ENCODE data around the gene CYSLTR2. TPM values are rescaled to one million over a fixed set of nuclear protein-coding genes. Genes with fewer than 3 reads are reported as not detected.

CYSLTR2 gene
- total RNA-seq, 1 donor from 2014 or later = under 0.01 TPM

GRCh38 chr13:48643159-48643558, 10.6 kb upstream of the CYSLTR2 start:
- no peaks in the 10 kb centered on the region for H3K27me3 ChIP-seq (ENCODE audit: control insufficient read depth in 3 of 3, insufficient read depth in 3 of 3, low read length in 3 of 3)
- no peak overlapping the region for H3K9ac ChIP-seq (ENCODE audit: low read depth in 1 of 3, low read length in 3 of 3)
- H3K36me3 ChIP-seq (ENCODE audit: control insufficient read depth in 3 of 3, insufficient read depth in 3 of 3, low read length in 3 of 3) = no peaks in the 10 kb centered on the region
- no peak overlapping the region for H3K27ac ChIP-seq (ENCODE audit: low read depth, low read length)
- H3K4me1 ChIP-seq (ENCODE audit: control insufficient read depth in 3 of 3, insufficient read depth in 3 of 3, low read length in 3 of 3) = no peaks in the 10 kb centered on the region
- no peak overlapping the region for H3K4me3 ChIP-seq (ENCODE audit: low read length in 3 of 3)
- H3K9me3 ChIP-seq (ENCODE audit: control insufficient read depth in 3 of 3, low read length in 3 of 3) = no peaks in the 10 kb centered on the region

DNA sequence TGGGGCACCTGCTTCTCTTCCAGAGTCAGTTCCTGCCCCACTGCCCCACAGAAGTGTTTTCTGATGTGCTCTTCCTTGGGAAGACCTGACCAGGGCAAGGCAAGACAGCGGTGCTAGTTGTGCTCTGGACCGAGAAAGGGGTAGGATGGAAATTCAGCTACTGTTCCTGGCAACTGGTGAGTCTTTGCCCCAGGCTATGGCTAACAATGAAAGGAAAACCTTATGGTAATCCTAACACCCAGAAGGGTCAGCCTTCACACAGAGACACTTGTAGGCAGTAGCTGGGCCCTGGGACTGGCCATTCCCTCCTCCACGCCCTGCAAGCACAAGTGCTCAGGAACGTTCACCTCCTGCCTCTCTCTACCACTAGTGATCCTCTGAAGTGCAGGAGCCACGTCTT, 9.6 kb upstream of the CYSLTR2 start:
- Histone ChIP-seq H3K4me3 (ENCODE audit: low read length in 3 of 3) (no peak overlapping the region), H3K9me3 (ENCODE audit: control insufficient read depth in 3 of 3, low read length in 3 of 3) (no peaks in the 10 kb centered on the region), H3K4me1 (ENCODE audit: control insufficient read depth in 3 of 3, insufficient read depth in 3 of 3, low read length in 3 of 3) (no peaks in the 10 kb centered on the region), H3K27me3 (ENCODE audit: control insufficient read depth in 3 of 3, insufficient read depth in 3 of 3, low read length in 3 of 3) (no peaks in the 10 kb centered on the region), H3K36me3 (ENCODE audit: control insufficient read depth in 3 of 3, insufficient read depth in 3 of 3, low read length in 3 of 3) (no peaks in the 10 kb centered on the region), H3K27ac (ENCODE audit: low read depth, low read length) (no peak overlapping the region), H3K9ac (ENCODE audit: low read depth in 1 of 3, low read length in 3 of 3) (no peak overlapping the region)

- Histone ChIP-seq H3K36me3 (ENCODE audit: control insufficient read depth in 3 of 3, insufficient read depth in 3 of 3, low read length in 3 of 3) (no peaks in the 10 kb centered on the region), H3K9ac (ENCODE audit: low read depth in 1 of 3, low read length in 3 of 3) (no peak overlapping the region), H3K27me3 (ENCODE audit: control insufficient read depth in 3 of 3, insufficient read depth in 3 of 3, low read length in 3 of 3) (no peaks in the 10 kb centered on the region), H3K9me3 (ENCODE audit: control insufficient read depth in 3 of 3, low read length in 3 of 3) (no peaks in the 10 kb centered on the region), H3K4me1 (ENCODE audit: control insufficient read depth in 3 of 3, insufficient read depth in 3 of 3, low read length in 3 of 3) (no peaks in the 10 kb centered on the region), H3K4me3 (ENCODE audit: low read length in 3 of 3) (no peak overlapping the region), H3K27ac (ENCODE audit: low read depth, low read length) (no peak overlapping the region)
Observed at GRCh38 chr13:48644951-48645350, 8.8 kb upstream of the CYSLTR2 start.

GRCh38 chr13:48645845-48646244, 7.9 kb upstream of the CYSLTR2 start:
- Histone ChIP-seq H3K9ac (ENCODE audit: low read depth in 1 of 3, low read length in 3 of 3) (no peak overlapping the region), H3K4me1 (ENCODE audit: control insufficient read depth in 3 of 3, insufficient read depth in 3 of 3, low read length in 3 of 3) (no peaks in the 10 kb centered on the region), H3K27me3 (ENCODE audit: control insufficient read depth in 3 of 3, insufficient read depth in 3 of 3, low read length in 3 of 3) (no peaks in the 10 kb centered on the region), H3K4me3 (ENCODE audit: low read length in 3 of 3) (no peak overlapping the region), H3K9me3 (ENCODE audit: control insufficient read depth in 3 of 3, low read length in 3 of 3) (no peaks in the 10 kb centered on the region), H3K27ac (ENCODE audit: low read depth, low read length) (no peak overlapping the region), H3K36me3 (ENCODE audit: control insufficient read depth in 3 of 3, insufficient read depth in 3 of 3, low read length in 3 of 3) (no peaks in the 10 kb centered on the region)

DNA sequence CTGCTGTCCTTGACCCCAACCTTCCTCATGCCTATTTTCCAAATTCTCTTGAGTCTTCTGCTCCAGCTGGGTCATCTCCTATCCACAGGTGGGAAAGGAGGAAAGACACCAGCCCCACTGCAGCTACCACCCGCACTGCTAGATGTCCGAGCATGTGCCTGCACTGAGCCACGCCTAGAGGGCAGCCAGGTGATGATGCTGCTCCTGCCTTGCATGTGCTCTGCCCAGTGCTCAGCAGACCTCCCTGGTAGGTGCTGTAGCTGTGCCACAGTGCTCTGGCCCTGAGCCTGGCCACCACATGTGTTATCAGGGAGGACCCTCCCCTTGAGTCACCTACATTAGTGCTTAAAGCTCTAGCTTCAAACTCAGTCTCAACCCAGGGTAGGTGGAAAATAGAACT, 6.9 kb upstream of the CYSLTR2 start:
- Histone ChIP-seq H3K9ac (ENCODE audit: low read depth in 1 of 3, low read length in 3 of 3) (no peak overlapping the region), H3K9me3 (ENCODE audit: control insufficient read depth in 3 of 3, low read length in 3 of 3) (no peaks in the 10 kb centered on the region), H3K27ac (ENCODE audit: low read depth, low read length) (no peak overlapping the region), H3K4me3 (ENCODE audit: low read length in 3 of 3) (no peak overlapping the region), H3K36me3 (ENCODE audit: control insufficient read depth in 3 of 3, insufficient read depth in 3 of 3, low read length in 3 of 3) (no peaks in the 10 kb centered on the region), H3K27me3 (ENCODE audit: control insufficient read depth in 3 of 3, insufficient read depth in 3 of 3, low read length in 3 of 3) (no peaks in the 10 kb centered on the region), H3K4me1 (ENCODE audit: control insufficient read depth in 3 of 3, insufficient read depth in 3 of 3, low read length in 3 of 3) (no peaks in the 10 kb centered on the region)

- Histone ChIP-seq H3K27ac (ENCODE audit: low read depth, low read length) (no peak overlapping the region), H3K36me3 (ENCODE audit: control insufficient read depth in 3 of 3, insufficient read depth in 3 of 3, low read length in 3 of 3) (no peaks in the 10 kb centered on the region), H3K4me1 (ENCODE audit: control insufficient read depth in 3 of 3, insufficient read depth in 3 of 3, low read length in 3 of 3) (no peaks in the 10 kb centered on the region), H3K9me3 (ENCODE audit: control insufficient read depth in 3 of 3, low read length in 3 of 3) (no peaks in the 10 kb centered on the region), H3K4me3 (ENCODE audit: low read length in 3 of 3) (no peak overlapping the region), H3K27me3 (ENCODE audit: control insufficient read depth in 3 of 3, insufficient read depth in 3 of 3, low read length in 3 of 3) (no peaks in the 10 kb centered on the region), H3K9ac (ENCODE audit: low read depth in 1 of 3, low read length in 3 of 3) (no peak overlapping the region)
Observed at GRCh38 chr13:48647625-48648024, 6.1 kb upstream of the CYSLTR2 start.

DNA sequence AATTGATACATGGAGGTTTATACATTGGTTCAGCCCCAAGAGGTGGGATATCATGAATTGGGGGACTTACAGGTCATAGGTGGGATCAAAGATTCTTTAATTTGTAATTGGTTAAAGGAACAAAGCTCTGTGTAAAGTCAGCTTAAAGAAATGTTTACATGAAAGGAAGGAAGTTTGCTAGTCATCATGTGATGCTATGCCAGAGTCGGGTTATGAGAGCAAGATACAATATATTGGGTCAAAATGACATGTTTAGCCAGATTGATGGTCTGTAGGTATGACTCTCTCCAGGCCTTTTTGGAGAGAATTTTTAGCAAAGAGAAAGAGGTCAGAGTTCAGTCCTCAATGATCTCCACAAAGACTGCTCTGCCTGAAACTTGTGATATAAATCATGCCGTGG, 5.3 kb upstream of the CYSLTR2 start:
- H3K36me3 ChIP-seq (ENCODE audit: control insufficient read depth in 3 of 3, insufficient read depth in 3 of 3, low read length in 3 of 3) = no peaks in the 10 kb centered on the region
- no peak overlapping the region for H3K9ac ChIP-seq (ENCODE audit: low read depth in 1 of 3, low read length in 3 of 3)
- no peak overlapping the region for H3K4me3 ChIP-seq (ENCODE audit: low read length in 3 of 3)
- no peak overlapping the region for H3K27ac ChIP-seq (ENCODE audit: low read depth, low read length)
- peaks cover 0 to 2% (median 0%) of the 10 kb centered on the region in 3 donors for H3K4me1 ChIP-seq (ENCODE audit: control insufficient read depth in 3 of 3, insufficient read depth in 3 of 3, low read length in 3 of 3)
- H3K9me3 ChIP-seq (ENCODE audit: control insufficient read depth in 3 of 3, low read length in 3 of 3) = no peaks in the 10 kb centered on the region
- H3K27me3 ChIP-seq (ENCODE audit: control insufficient read depth in 3 of 3, insufficient read depth in 3 of 3, low read length in 3 of 3) = no peaks in the 10 kb centered on the region

- Histone ChIP-seq H3K4me1 (ENCODE audit: control insufficient read depth in 3 of 3, insufficient read depth in 3 of 3, low read length in 3 of 3) (peaks cover 0 to 2% (median 0%) of the 10 kb centered on the region in 3 donors), H3K9me3 (ENCODE audit: control insufficient read depth in 3 of 3, low read length in 3 of 3) (no peaks in the 10 kb centered on the region), H3K27ac (ENCODE audit: low read depth, low read length) (no peak overlapping the region), H3K27me3 (ENCODE audit: control insufficient read depth in 3 of 3, insufficient read depth in 3 of 3, low read length in 3 of 3) (no peaks in the 10 kb centered on the region), H3K9ac (ENCODE audit: low read depth in 1 of 3, low read length in 3 of 3) (no peak overlapping the region), H3K36me3 (ENCODE audit: control insufficient read depth in 3 of 3, insufficient read depth in 3 of 3, low read length in 3 of 3) (no peaks in the 10 kb centered on the region), H3K4me3 (ENCODE audit: low read length in 3 of 3) (no peak overlapping the region)
Observed at GRCh38 chr13:48652851-48653471, 768 bp upstream of the CYSLTR2 start.

- Histone ChIP-seq H3K27me3 (ENCODE audit: control insufficient read depth in 3 of 3, insufficient read depth in 3 of 3, low read length in 3 of 3) (no peaks in the 10 kb centered on the region), H3K27ac (ENCODE audit: low read depth, low read length) (no peak overlapping the region), H3K9me3 (ENCODE audit: control insufficient read depth in 3 of 3, low read length in 3 of 3) (no peaks in the 10 kb centered on the region), H3K4me3 (ENCODE audit: low read length in 3 of 3) (no peak overlapping the region), H3K4me1 (ENCODE audit: control insufficient read depth in 3 of 3, insufficient read depth in 3 of 3, low read length in 3 of 3) (peaks cover 0 to 2% (median 0%) of the 10 kb centered on the region in 3 donors), H3K9ac (ENCODE audit: low read depth in 1 of 3, low read length in 3 of 3) (no peak overlapping the region), H3K36me3 (ENCODE audit: control insufficient read depth in 3 of 3, insufficient read depth in 3 of 3, low read length in 3 of 3) (no peaks in the 10 kb centered on the region)
Observed at GRCh38 chr13:48654511-48654910, 782 bp downstream of the CYSLTR2 start.

DNA sequence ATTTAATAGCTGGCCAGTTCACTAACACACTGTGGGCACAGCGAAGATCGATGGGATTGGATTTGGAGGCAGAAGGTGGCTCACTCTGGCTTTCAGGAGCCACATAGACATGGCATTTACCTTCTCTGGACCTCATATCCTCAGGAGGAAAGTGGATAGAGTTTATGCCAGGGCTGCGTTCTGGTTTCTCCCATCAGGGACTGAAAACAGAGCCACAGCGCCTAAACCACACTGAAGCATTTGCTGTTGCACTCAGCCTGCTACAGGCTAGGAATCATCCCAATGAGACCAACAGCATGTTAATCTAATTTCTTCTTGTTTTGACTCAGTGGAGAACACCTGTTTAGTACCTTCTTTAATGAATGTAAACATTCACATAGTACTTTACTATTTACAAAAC, 1.6 kb downstream of the CYSLTR2 start:
- H3K4me3 ChIP-seq (ENCODE audit: low read length in 3 of 3) = no peak overlapping the region

More for the DNA sequence above, 1.6 kb downstream of the CYSLTR2 start:
- H3K27ac ChIP-seq (ENCODE audit: low read depth, low read length) = no peak overlapping the region
- H3K4me1 ChIP-seq (ENCODE audit: control insufficient read depth in 3 of 3, insufficient read depth in 3 of 3, low read length in 3 of 3) = peaks cover 0 to 2% (median 0%) of the 10 kb centered on the region in 3 donors
- no peaks in the 10 kb centered on the region for H3K9me3 ChIP-seq (ENCODE audit: control insufficient read depth in 3 of 3, low read length in 3 of 3)
- no peaks in the 10 kb centered on the region for H3K27me3 ChIP-seq (ENCODE audit: control insufficient read depth in 3 of 3, insufficient read depth in 3 of 3, low read length in 3 of 3)
- H3K36me3 ChIP-seq (ENCODE audit: control insufficient read depth in 3 of 3, insufficient read depth in 3 of 3, low read length in 3 of 3) = no peaks in the 10 kb centered on the region
- no peak overlapping the region for H3K9ac ChIP-seq (ENCODE audit: low read depth in 1 of 3, low read length in 3 of 3)
